GM21367 (cell line): Measurements from ENCODE around the gene PHF21A.
A peak's percentile ranks its signal among the peaks of the same experiment; 100 is the strongest.
"Not testable (repeated sequence)": the region's sequence is repeated elsewhere in the genome, so short reads cannot be mapped to it uniquely, and the experiment has no call there.

Experiments used
- ATAC-seq: cut with Tn5 transposase; IDR thresholded peaks from one replicate; pipeline ENCODE4 v1.9.1; 2021; ENCODE audit not compliant: unreplicated experiment

Gene PHF21A

DNA sequence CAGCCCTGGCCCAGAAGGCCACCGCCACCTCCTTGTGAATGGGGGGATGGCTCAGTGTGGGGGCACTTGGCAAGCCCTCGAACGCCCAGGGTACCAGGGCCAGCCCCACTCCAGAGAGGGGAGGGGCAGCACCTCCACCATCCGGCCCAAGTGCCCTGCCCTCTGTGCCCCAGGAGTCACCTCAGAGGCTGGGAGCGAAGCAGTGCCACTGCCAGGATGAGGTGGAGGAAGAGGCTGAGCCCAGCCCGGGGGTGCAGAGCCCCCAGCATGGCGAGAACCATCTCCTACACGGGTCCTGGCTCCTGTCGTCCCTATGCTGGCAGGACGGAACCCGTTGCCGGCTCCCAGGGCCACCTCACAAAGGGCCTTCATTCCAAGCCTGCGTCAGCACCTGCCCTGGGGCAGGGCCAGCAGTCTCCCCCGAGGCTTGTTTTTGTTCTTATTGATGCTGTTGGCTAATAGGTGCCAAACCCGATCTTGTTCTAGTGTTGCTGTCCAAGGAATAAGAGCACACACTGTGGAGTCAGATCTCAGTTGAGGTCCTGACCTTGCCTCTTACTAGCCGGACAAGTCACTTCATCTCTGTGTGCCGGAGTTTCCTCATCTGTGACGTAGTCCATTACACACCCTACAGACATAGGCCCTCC lies 214.2 kb downstream of the PHF21A start, which contains the start of gene FREY1:
FREY1 (minus strand) TSS at position 307 of the 647 bp plus-strand sequence; CDS start at position 281, 26 bp downstream.
- no peak for ATAC-seq

- no peak for ATAC-seq
Observed at GRCh38 chr11:45906096-45906682, 215.1 kb downstream of the PHF21A start.

GRCh38 chr11:45905576-45905975 lies 215.7 kb downstream of the PHF21A start:
- not testable (repeated sequence) for ATAC-seq

DNA sequence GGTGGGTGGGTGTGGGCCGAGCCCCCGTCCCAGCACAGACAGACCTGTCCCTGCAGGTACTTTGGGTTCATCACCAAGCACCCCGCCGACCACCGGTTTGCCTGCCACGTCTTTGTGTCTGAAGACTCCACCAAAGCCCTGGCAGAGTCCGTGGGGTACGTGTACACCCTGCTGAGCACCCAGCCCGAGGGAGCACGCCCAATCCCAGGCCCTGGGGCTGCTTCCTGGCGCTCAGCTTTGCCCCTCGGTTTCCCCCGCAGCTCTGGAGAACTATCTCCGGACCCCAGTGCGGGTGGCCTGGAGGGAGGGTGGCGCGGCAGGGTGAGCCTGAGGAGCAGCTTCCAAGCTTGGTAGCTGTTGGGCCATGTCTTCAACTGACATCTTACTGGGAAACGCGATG lies 216.2 kb downstream of the PHF21A start:
- ATAC-seq, result no peak

GRCh38 chr11:45904309-45904915 lies 216.8 kb downstream of the PHF21A start:
- ATAC-seq, result no peak

DNA sequence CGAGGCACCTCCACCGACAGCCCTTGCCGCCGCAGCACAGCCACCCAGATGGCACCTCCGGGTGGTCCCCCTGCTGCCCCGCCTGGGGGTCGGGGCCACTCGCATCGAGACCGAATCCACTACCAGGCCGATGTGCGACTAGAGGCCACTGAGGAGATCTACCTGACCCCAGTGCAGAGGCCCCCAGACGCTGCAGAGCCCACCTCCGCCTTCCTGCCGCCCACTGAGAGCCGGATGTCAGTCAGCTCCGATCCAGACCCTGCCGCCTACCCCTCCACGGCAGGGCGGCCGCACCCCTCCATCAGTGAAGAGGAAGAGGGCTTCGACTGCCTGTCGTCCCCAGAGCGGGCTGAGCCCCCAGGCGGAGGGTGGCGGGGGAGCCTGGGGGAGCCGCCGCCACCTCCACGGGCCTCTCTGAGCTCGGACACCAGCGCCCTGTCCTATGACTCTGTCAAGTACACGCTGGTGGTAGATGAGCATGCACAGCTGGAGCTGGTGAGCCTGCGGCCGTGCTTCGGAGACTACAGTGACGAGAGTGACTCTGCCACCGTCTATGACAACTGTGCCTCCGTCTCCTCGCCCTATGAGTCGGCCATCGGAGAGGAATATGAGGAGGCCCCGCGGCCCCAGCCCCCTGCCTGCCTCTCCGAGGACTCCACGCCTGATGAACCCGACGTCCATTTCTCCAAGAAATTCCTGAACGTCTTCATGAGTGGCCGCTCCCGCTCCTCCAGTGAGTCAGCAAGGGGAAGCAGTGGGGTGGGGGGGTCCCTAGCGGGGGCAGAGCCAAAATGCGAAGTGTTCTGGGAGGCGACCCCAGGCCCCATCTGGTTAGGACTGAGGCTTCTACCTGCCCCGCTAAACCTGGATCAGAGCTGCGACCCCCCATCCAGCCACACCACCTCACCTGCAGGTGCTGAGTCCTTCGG lies 218.5 kb downstream of the PHF21A start:
- ATAC-seq, result no peak

GRCh38 chr11:45901626-45902025 lies 219.6 kb downstream of the PHF21A start:
- ATAC-seq, result no peak

DNA sequence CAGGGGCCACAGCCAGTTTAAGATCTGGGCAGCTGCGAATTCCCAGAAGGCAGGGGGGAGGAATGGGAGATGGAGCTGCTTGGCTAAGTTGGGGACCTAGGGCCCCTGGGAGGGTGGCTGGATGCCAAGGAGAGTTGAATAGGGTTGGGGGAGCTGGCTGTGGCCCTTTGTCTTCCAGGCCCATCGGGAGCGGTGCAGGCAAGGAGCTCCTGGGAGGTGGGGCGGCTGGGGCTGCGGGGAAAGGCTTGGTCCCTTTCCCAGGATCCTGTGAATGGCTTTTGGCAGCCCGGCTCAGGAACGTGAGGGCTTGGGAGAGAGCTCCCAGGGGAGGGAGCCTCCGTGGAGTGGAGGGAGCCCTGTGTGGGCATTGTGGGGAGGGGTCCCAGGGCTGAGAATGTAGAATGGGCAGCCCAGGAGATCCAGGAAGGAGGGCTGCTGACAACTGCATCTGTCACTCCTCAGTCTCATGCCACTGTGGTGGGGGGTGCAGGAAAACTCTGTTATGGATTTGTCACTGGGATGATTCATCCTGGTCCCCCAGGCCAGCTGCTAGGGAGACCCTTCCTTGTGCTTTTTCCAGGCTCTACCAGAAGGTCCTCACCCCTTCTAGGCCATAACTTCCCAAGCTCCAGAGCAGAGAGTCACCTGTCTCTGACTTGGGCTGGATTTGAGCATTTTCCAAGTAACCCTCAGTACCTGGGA lies 220.2 kb downstream of the PHF21A start:
- no peak for ATAC-seq

GRCh38 chr11:45900175-45900800 lies 221.0 kb downstream of the PHF21A start:
- not testable (repeated sequence) for ATAC-seq

DNA sequence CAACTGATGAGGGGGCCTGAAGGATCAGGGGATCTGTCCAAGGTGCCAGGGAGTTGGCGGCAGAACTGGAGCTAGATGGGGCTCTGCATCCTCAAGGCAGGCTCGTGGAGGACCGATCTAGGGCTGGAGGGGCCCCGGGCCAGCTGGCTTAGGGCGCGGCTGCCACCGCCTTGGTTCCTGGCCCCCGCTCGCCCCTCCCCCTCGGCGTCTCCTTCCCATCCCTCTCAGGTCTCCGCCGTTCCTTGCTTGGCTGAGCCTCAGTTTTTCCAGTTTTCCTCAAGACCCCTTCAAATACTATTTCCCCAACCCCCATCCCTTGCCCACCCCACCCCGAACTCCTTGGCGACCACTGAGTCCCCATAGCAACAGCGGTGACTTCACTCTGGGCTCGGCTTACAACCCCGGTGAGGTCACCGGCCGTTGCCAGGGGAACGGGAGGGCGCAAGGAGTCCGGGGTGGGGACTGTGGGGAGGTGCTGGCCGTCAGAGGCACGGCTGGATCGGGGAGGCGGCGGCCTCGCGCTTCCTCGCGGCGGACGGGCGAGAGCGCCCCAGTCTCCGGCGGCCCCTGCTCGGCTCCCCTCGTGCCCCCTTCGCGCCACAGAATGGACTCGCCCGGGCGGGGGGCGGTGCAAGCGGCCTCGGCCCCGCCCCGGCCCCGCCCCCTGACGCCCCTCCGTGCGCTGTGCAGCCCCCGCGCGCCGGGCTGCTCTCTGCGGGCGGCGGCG lies 221.6 kb downstream of the PHF21A start:
- ATAC-seq, result peak; percentile 56

- ATAC-seq, result no peak
Observed at GRCh38 chr11:45899086-45899447, 222.2 kb downstream of the PHF21A start.

DNA sequence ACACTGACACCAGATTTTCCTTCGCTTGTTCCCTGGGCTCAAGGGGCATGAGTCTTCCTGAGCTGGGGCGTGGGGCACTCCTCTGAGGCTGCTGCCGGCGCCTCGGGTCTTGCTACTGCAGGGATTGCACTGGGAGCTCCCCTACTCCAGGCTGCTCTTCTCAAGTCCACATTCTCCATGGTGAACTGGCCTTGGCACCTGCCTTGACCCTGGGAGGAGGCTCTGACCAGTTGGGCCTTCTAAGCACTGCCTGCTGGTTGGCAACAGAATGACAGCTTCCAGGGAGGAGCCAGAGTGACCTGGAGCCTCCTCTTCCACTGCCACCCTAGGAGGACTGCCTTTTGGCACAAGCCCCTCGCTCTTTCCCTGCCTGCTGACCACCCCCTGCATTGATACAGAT lies 223.7 kb downstream of the PHF21A start:
- ATAC-seq, result no peak

- ATAC-seq, result no peak
Observed at GRCh38 chr11:45896422-45896984, 224.8 kb downstream of the PHF21A start.

DNA sequence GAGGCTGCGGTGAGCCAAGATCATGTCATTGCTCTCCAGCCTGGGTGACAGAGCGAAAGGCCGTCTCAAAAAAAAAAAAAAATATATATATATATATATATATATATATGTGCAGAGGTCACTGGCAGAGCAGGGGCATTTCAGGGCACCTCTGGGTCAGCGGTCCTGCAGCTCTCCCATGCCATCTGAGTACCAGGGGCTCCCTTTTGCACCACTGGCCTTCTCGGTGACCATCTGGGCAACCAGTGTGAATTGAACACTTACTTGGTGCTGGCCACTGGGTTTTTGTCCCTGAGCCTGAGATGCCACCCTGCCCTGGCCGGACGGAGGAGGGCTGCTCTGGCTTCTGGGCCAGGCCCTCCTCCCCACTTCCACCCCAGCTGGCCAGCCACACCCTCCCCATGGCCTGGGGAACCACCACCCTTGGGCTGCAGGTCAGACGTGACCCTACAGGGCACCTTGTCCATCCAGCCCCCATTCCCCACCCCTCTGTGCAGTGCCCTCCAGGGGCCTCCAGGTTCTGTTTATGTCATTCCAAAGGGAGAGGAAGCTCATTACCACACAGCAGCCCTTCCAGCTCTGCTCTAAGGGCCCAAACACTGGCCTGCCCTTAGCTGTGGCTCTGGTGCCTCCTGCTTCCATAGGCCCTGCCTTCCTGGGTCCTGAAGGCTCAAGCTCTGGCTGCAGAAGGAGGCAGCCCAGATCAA lies 225.5 kb downstream of the PHF21A start:
- no peak for ATAC-seq

DNA sequence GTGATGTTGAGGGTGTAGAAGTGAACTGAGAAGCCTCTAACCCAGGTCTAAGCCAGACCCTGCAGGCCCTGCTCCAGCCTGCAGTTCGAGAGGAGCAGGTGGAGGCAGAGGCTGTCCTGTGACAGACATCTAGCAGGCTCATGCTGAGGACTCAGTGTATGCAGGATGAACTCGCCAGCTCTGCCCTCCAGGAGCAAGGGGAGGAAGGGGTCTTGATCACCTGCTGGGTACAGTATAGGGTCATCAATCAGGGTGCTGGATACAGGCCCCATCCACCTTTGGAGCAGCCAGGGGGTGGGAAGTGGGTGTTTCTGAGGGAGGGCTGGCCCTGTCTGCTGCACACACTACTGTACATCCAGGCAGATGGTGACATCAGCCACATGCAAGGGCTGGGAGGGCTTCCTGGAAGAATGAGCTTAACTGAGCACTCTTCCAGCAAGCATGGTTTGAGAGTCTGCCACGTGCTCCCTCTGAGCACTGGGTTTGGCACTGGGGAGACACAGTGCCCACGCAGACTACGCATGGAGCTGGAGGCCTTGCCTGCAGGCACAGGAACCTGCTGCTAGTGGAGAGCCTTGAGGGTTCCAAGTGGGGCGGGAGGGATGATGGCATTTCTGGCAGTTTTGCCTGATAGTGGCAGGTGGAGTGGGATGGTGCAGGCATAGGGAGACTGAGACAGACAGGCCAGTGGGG lies 226.6 kb downstream of the PHF21A start:
- no peak for ATAC-seq

DNA sequence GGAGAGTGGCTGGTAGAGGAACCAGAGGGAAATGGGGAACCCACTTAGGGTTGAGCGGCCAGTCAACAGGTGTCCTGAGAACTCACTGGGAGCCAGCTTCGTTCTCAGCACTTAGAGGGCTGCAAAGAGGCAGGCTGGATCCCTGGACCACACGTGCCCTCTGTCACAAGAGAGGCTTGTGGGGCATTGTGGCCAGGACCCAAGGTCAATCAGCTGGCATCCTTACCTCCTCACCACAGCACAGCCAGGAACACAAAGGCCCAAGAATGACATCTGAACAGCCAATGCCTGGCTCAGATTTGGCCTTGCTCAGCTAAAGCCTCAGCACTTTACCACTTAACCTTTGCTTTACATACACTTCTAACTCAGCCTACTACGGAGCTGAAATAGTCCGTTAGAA lies 228.4 kb downstream of the PHF21A start:
- no peak for ATAC-seq

- ATAC-seq, result no peak
Observed at GRCh38 chr11:45890886-45891550, 230.2 kb downstream of the PHF21A start.

DNA sequence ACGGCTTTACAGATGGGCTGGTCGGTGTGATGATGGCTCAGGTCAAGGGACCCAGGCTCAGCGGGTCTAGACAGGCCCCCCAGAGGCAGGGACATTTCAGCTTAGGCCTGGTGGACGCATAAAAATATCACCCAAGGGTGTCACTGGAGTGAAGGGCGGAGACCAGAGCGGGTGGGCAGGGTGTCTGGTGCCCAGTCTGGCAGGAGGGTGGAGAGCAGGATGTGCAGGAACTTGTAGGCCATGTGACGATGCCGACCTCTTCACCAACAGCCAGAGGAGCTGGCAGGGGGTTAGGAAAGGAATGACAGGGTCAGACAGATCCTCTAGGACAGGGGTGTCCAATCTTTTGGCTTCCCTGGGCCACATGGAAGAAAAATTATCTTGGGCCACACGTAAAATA lies 231.3 kb downstream of the PHF21A start:
- no peak for ATAC-seq
